Astrocyte of the cerebellum (primary cell): ENCODE measurements around the gene SNAP25.

Experiments
- DNase-seq: peaks from one replicate; pipeline ENCODE4 v3.0.0-alpha.2; 2011; ENCODE audit warnings: low read depth
- H3K4me3 ChIP-seq: 2 replicates; pipeline ENCODE4 v1.5.1; 2011; ENCODE audit warnings: mild to moderate bottlenecking, low read depth, low read length, moderate library complexity
- in situ Hi-C: cut with HindIII; loops from 2 replicates; pipeline ENCODE4 v1.10.0; 2017; ENCODE audit warnings: low sequenced_read_pairs
- TF ChIP-seq, protein P1 (sequence below): IDR thresholded peaks from 2 replicates; pipeline ENCODE4 v1.5.1; 2012; ENCODE audit warnings: low read length, low read depth, moderate library complexity, mild to moderate bottlenecking; ENCODE audit errors: missing control alignments

The SNAP25 gene

DNA sequence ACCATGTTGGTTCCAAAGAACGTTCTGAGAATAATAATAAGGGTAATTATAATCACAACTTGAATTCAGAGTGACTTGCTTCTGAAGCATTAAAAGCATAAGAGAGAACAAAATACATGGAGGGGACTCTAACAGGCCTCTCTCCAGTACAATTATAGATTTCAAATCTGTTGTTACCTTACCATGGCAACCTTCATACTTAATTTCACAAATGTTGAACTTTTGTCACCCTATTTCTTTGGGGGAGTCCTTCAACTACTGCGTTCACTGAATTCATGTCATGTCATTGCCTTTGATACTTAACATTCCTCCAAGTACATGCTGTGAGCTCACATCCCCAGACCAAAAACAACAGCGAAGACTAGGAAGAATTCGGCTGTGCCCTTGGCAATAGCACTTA, 111.4 kb downstream of the SNAP25 start:
- TF ChIP-seq, protein P1, sequence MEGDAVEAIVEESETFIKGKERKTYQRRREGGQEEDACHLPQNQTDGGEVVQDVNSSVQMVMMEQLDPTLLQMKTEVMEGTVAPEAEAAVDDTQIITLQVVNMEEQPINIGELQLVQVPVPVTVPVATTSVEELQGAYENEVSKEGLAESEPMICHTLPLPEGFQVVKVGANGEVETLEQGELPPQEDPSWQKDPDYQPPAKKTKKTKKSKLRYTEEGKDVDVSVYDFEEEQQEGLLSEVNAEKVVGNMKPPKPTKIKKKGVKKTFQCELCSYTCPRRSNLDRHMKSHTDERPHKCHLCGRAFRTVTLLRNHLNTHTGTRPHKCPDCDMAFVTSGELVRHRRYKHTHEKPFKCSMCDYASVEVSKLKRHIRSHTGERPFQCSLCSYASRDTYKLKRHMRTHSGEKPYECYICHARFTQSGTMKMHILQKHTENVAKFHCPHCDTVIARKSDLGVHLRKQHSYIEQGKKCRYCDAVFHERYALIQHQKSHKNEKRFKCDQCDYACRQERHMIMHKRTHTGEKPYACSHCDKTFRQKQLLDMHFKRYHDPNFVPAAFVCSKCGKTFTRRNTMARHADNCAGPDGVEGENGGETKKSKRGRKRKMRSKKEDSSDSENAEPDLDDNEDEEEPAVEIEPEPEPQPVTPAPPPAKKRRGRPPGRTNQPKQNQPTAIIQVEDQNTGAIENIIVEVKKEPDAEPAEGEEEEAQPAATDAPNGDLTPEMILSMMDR = no peak
- in situ Hi-C loops = no loop called here
- no peak overlapping the region for H3K4me3 ChIP-seq
- DNase-seq = no peak

DNA sequence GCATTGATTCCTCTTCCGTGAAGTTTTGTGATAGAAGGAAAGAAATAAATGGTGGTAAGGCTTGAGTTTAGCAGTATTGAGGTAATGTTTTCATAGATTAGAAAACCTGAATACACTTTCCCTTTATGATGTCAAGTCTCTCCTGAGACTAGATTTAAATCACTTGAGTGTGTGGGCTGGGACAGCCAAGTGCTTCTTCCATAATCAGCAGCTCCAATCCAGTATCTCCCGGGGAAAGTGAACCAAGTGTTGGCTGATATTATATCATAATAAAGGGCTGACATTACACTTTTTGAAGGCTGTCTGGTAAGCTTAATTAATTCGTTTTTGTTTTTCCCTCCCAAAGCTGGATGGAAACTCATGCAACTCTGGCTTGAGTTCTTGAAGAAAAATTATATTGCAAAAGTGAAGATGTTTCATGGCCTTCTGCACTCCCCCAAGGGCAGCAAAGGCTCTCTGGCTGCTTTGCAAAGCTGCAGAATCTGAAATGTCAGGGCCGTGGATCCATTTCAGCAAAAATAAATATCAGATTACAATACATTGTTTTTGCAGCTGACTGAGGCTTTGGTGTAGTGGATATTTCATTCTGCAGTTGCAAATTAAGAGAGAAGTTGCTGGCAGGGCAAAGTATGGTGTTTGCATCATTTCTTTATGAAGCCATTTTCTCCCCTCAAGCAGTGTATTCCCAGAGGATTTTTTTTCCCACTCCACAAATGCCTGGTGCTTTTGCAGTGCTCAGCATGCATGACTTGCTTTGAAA, 114.2 kb downstream of the SNAP25 start:
- in situ Hi-C loops = no loop called here
- DNase-seq = no peak

DNA sequence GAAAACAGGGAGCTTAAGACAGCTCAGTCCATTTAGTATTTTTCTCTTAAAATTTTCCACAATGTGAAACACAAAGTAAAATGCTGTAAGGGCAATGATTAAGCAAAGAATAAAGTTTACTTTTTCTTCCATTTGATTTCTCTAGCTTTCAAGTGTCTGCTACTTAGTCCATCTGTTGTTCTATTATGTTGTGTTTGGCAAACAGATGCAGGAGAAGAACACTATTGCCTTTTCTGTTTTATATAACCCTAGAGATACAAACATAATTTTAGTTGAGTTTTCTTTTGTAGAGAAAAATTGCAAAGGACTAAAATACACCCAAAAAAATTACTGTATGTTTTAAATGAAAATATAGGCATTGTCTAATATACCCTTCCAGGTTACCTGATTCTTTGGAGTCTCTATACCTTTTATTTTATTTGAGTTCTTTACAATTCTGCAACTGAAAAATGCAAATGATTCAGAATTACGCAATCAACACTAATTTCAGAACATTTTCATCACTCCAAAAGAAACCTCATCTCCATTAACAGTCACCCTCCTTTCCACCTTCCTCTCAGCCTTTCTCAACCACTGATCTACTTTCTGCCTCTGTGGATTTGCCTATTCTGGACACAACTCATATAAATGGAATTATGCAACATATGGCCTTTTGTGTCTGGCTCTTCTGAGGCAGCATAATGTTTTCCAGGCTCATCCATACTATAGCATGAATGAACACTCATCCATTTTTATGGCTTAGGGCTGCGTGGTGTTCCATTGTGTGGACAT, 118.5 kb downstream of the SNAP25 start:
- TF ChIP-seq, protein P1 = no peak
- H3K4me3 ChIP-seq = no peak overlapping the region
- no peak for DNase-seq
- in situ Hi-C loops = no loop called here

More for the DNA sequence above, 114.2 kb downstream of the SNAP25 start:
- TF ChIP-seq, protein P1 = no peak
- H3K4me3 ChIP-seq = no peak overlapping the region

DNA sequence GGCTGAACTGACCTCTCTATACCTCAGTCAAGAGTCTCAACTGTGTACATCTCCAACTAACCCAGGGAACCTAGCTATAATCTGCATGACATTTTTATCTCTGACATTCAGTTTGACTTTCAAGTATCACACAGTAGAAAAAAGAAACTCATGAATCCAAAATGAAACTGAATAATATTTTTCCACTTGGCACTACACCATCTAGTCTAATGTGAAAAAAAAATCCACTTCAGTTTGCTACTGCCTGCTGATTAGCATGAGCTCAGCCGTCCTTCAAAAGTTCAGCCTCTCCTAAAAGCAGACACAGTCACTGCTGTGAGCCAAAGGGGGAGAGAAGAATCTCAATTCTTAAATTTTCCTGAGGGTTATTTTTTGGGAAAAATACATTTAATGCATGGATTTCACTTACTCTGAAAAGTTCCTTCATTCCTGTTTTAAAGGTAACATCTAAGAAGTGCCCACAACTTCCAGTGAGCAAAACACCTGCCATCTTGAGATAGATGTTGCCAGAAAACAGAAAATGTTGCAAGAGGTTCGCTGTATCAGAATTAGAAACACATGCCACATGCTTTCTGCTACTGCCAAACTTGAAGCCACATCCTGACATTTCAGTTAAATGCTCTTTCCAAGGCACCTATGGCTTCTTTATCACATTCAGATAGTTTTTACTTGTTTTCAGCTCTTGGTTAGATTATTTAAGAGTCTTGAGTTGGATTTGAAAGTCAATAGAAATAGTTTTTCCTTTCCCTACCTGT, 120.0 kb downstream of the SNAP25 start:
- in situ Hi-C loops = no loop called here
- no peak for DNase-seq
- H3K4me3 ChIP-seq = no peak overlapping the region
- TF ChIP-seq, protein P1 = no peak

DNA sequence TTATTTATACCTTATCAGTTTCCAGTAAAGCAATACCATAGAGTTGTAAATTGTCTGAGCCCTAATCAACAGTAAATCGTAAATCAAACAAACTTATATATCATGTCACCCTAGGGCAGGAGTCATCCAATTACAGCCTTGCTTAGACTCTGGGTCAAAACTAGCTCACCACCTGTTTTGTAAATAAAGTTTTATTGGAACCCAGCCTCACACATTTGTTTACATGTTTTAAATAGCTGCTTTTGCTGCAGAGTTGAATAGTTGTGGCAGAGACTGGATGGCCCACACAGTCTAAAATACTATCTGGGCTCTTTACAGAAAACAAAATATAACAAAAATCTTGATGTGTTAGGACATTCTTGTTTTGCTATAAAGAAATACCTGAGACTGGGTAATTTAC, 121.0 kb downstream of the SNAP25 start:
- no peak for DNase-seq
- TF ChIP-seq, protein P1 = no peak
- in situ Hi-C loops = no loop called here
- no peak overlapping the region for H3K4me3 ChIP-seq

DNA sequence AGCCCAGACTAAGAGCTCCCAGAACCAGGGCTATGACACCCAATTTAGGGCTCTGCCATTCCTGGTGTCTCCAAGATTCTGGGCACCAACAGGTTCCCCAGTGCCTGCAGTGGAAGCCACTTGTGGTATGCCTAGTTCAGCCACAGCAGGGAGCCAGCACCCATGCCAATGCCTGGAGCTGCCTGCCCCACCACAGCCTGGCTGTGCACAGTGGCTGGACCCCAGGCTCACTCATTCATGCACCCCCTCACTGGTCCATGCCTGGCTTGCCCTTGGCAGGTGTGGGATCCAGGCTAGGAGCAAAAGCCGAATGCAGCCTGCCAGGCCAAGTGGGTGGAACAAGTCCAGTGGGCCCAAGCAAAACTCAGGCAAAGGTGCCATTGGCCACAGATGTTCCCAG, 123.5 kb downstream of the SNAP25 start:
- TF ChIP-seq, protein P1 = no peak
- no peak for DNase-seq
- in situ Hi-C loops = no loop called here
- H3K4me3 ChIP-seq = no peak overlapping the region
